ENCODE data around the gene MYO1F. TPM values are rescaled to one million over a fixed set of nuclear protein-coding genes. Genes with fewer than 3 reads are reported as not detected.
A peak's percentile ranks its signal among the peaks of the same experiment; 100 is the strongest.
"Not testable (repeated sequence)": the region's sequence is repeated elsewhere in the genome, so short reads cannot be mapped to it uniquely, and the experiment has no call there.

MYO1F gene
- polyA plus RNA-seq, 2 of the 4 experiments (the other 2 are of a cell fraction): 0.23 to 0.37 TPM

GRCh38 chr19:8571006-8571411 lies 6.2 kb downstream of the MYO1F start:
- CTCF ChIA-PET: interaction anchor here (1.0 to 7.4 kb wide), 2 partner anchors 8 to 77 kb away, joined by 3 to 60 read pairs; partner anchors contain the start of gene MYO1F
- TF ChIP-seq HMGXB4 (CRISPR knock-in tag; IDR thresholded peaks at IDR 0.05; ENCODE audit: borderline replicate concordance) (no peak), HOXA7 (CRISPR knock-in tag; IDR thresholded peaks at IDR 0.05) (no peak), GATA3 (IDR thresholded peaks at IDR 0.05; ENCODE audit: borderline replicate concordance) (no peak)
- H3K9me3 ChIP-seq: no peaks in the 10 kb centered on the region
- peaks cover 26% of the 10 kb centered on the region for H3K4me1 ChIP-seq
- DNase-seq (ENCODE audit: low read depth in 1 of 2, low spot score in 1 of 2): peak; percentile 59 to 69
- peak; percentile 82 to 86 for ATAC-seq
- peak overlapping the region; percentile 66 to 86; a peak in 5 of 6 replicates for H3K27ac ChIP-seq
- H3K4me2 ChIP-seq: peak overlapping the region; percentile 61
- 0% methylated on average over 1 of the region's 5 CpGs for WGBS (ENCODE audit: missing lambda C conversion rate)
- H3K4me3 ChIP-seq: no peak overlapping the region
- POLR2A ChIA-PET: interaction anchor here (0.7 kb wide), 1 partner anchor 45 kb away, joined by 5 read pairs; no protein-coding TSS in a partner anchor
- FAIRE-seq: no peak

GRCh38 chr19:8569066-8569771 lies 8.0 kb downstream of the MYO1F start:
- Histone ChIP-seq H3K4me1 (peaks cover 19% of the 10 kb centered on the region), H3K4me2 (peak overlapping the region; percentile 52), H3K4me3 (no peak overlapping the region), H3K9me3 (no peaks in the 10 kb centered on the region), H3K27ac (peak overlapping the region in 1 of 2 experiments; percentile 80; a peak in 3 of 6 replicates)
- ChIA-PET CTCF (interaction anchor here (7.4 kb wide), 1 partner anchor 10 kb away, joined by 60 read pairs; the partner anchor contains the start of gene MYO1F), POLR2A (interaction anchor here (0.5 to 1.1 kb wide), 5 partner anchors 22 to 215 kb away, joined by 3 to 7 read pairs (median 5); partner anchors contain the start of gene ZNF414)
- ATAC-seq: peak in 1 of 2 experiments; percentile 45; a peak in 3 of 6 replicates
- DNase-seq (ENCODE audit: low read depth in 1 of 2, low spot score in 1 of 2): peak; percentile 29 to 64
- TF ChIP-seq ELK1 (IDR thresholded peaks at IDR 0.05; ENCODE audit: low read depth, low read length): no peak
- peak in 1 of 2 experiments; percentile 63; a peak in 2 of 4 replicates for TF ChIP-seq CEBPB (IDR thresholded peaks at IDR 0.05)
- TF ChIP-seq FOSL2 (IDR thresholded peaks at IDR 0.05): no peak
- TF ChIP-seq FOSL2 (CRISPR knock-in tag; IDR thresholded peaks at IDR 0.05): 0 out of 2 replicates have a peak, but pooled peaks have one; percentile 16
- no peak for FAIRE-seq
- WGBS (ENCODE audit: missing lambda C conversion rate): 41% methylated on average over 5 of the region's 5 CpGs

GRCh38 chr19:8567522-8568172 lies 9.6 kb downstream of the MYO1F start:
- ATAC-seq (no peak), DNase-seq (ENCODE audit: low read depth in 1 of 2, low spot score in 1 of 2) (no peak), FAIRE-seq (no peak)
- CTCF ChIA-PET: interaction anchor here (0.6 to 7.4 kb wide), 3 partner anchors 12 to 1705 kb away, joined by 3 to 60 read pairs (median 4); partner anchors contain the start of gene MYO1F
- H3K4me1 ChIP-seq: peaks cover 19% of the 10 kb centered on the region
- H3K9me3 ChIP-seq: no peaks in the 10 kb centered on the region
- no peak overlapping the region for H3K27ac ChIP-seq
- POLR2A ChIA-PET: no interaction called here
- H3K4me2 ChIP-seq: no peak overlapping the region
- TF ChIP-seq JUNB (IDR thresholded peaks at IDR 0.05) (no peak), ZFP36 (IDR thresholded peaks at IDR 0.05; ENCODE audit: borderline replicate concordance, partially characterized antibody) (peak; percentile 34), CHD2 (IDR thresholded peaks at IDR 0.05; ENCODE audit: low read length, partially characterized antibody) (no peak), ELK1 (IDR thresholded peaks at IDR 0.05; ENCODE audit: low read depth, low read length) (no peak)
- no peak overlapping the region for H3K4me3 ChIP-seq
- WGBS (ENCODE audit: missing lambda C conversion rate): 91% methylated on average over 14 of the region's 15 CpGs

GRCh38 chr19:8566855-8567254 lies 10.4 kb downstream of the MYO1F start:
- Histone ChIP-seq H3K4me2 (no peak overlapping the region), H3K27ac (no peak overlapping the region), H3K4me3 (no peak overlapping the region), H3K4me1 (peaks cover 19% of the 10 kb centered on the region), H3K9me3 (no peaks in the 10 kb centered on the region)
- TF ChIP-seq GATA3 (IDR thresholded peaks at IDR 0.05; ENCODE audit: borderline replicate concordance): no peak
- no peak for TF ChIP-seq ZFP36 (IDR thresholded peaks at IDR 0.05; ENCODE audit: borderline replicate concordance, partially characterized antibody)
- TF ChIP-seq HES2 (IDR thresholded peaks at IDR 0.05): no peak
- no peak for TF ChIP-seq MAX (IDR thresholded peaks at IDR 0.05)
- DNase-seq (ENCODE audit: low read depth in 1 of 2, low spot score in 1 of 2) (no peak), FAIRE-seq (no peak), ATAC-seq (no peak)
- POLR2A ChIA-PET: no interaction called here
- WGBS (ENCODE audit: missing lambda C conversion rate): 92% methylated on average over 7 of the region's 7 CpGs
- CTCF ChIA-PET: interaction anchor here (0.6 to 7.4 kb wide), 3 partner anchors 13 to 1704 kb away, joined by 3 to 60 read pairs (median 4); partner anchors contain the start of gene MYO1F

- H3K9me3 ChIP-seq; ATAC-seq; H3K27ac ChIP-seq; H3K4me3 ChIP-seq; DNase-seq (ENCODE audit: low read depth in 1 of 2, low spot score in 1 of 2); FAIRE-seq; H3K4me2 ChIP-seq; POLR2A ChIA-PET: not testable (repeated sequence)
- H3K4me1 ChIP-seq: peaks cover 12% of the 10 kb centered on the region
- WGBS (ENCODE audit: missing lambda C conversion rate): 94% methylated on average over 8 of the region's 8 CpGs
- CTCF ChIA-PET: interaction anchor here (1.0 kb wide), 1 partner anchor 22 kb away, joined by 3 read pairs; no protein-coding TSS in a partner anchor
These were observed 12.4 kb downstream of the MYO1F start for GRCh38 chr19:8564866-8565265.

All from A549 (cell line).